ENCODE measurements around the gene ALKBH2.

DNA sequence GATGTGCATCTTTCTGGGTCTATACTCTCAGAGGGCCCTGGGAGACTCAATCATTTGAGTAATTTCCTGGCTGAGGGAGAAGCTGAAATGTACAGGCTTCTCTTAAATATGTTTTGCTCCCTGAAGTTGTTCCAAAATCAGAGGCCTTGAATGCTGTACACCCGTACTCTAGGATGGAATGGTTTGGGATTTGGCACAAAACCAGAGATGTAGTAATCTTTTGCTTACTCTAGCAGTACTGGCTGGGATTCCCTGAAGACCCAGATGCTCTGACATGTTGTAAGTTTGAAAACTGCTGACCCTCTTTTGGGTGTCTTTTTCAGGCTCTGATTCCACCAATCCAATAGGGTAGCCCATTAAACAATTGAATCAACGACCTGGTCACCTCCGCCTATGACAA lies 33.5 kb upstream of the ALKBH2 start:
- TF ChIP-seq CTCF (IDR thresholded peaks at IDR 0.05) (no peak), POLR2AphosphoS5 (IDR thresholded peaks at IDR 0.05; ENCODE audit: insufficient read depth in 1 of 2, low read depth in 1 of 2) (no peak), POLR2A (IDR thresholded peaks at IDR 0.05) (no peak)
